Activated CD8-positive, alpha-beta T cell treated with anti-CD3 and anti-CD28 coated beads, Interleukin-2, amount 10 ng/mL, durations not matched to agents 7 days and 5 days (primary cell): ENCODE measurements around the gene PLSCR1. TPM values are rescaled to one million over a fixed set of nuclear protein-coding genes. Genes with fewer than 3 reads are reported as not detected.
"Not testable (repeated sequence)": the region's sequence is repeated elsewhere in the genome, so short reads cannot be mapped to it uniquely, and the experiment has no call there.

Source experiments
- ATAC-seq: fragments of 150-1000 bp; cut with Tn5 transposase; one replicate; pipeline ENCODE4 v1.10.0; 2021; ENCODE audit warnings: moderate library complexity
- CTCF ChIA-PET: fragments of 350-600 bp; sonication (Branson Sonifier 250); formaldehyde crosslinking; loops from one replicate; lab custom pipeline; 2021; ENCODE audit warnings: antibody characterized with exemption; lab: Charles Lee
- POLR2A ChIA-PET: fragments of 350-600 bp; sonication (Branson Sonifier 250); formaldehyde crosslinking; loops from one replicate; lab custom pipeline; 2021; ENCODE audit warnings: antibody characterized with exemption; lab: Charles Lee
- DNase-seq: peaks from one replicate; pipeline ENCODE4 v3.0.0-alpha.2; 2020
- H3K27ac Mint-ChIP-seq: one replicate; pipeline ENCODE4 v1.8.0; 2021; ENCODE audit warnings: mild to moderate bottlenecking, mixed read lengths
- H3K27me3 Mint-ChIP-seq: one replicate; pipeline ENCODE4 v1.8.0; 2021; ENCODE audit warnings: low read depth, mixed read lengths
- H3K36me3 Mint-ChIP-seq: one replicate; pipeline ENCODE4 v1.8.0; 2021; ENCODE audit warnings: low read depth, mixed read lengths
- H3K4me1 Mint-ChIP-seq: one replicate; pipeline ENCODE4 v1.8.0; 2021; ENCODE audit warnings: low read depth, mixed read lengths
- H3K4me3 Mint-ChIP-seq: one replicate; pipeline ENCODE4 v1.8.0; 2021; ENCODE audit warnings: mild to moderate bottlenecking, mixed read lengths
- H3K9me3 Mint-ChIP-seq: one replicate; pipeline ENCODE4 v1.8.0; 2022; ENCODE audit warnings: mixed read lengths; ENCODE audit not compliant: insufficient read depth
- total RNA-seq, 2 experiments: library from RNA; stranded (reverse); gene quantifications; one replicate each; pipeline ENCODE4 v1.2.3, GENCODE V29; 2021

The PLSCR1 gene
- total RNA-seq, 2 experiments from 2014 or later, result 164 to 177 TPM

GRCh38 chr3:146496726-146497125 is 47.7 kb downstream of the PLSCR1 start:
- peaks cover 12% of the 10 kb centered on the region for H3K27me3 Mint-ChIP-seq
- DNase-seq, result no peak
- peaks cover 29% of the 10 kb centered on the region for H3K4me1 Mint-ChIP-seq
- H3K9me3 Mint-ChIP-seq, result peaks cover 7% of the 10 kb centered on the region
- ATAC-seq, result no peak
- no peak overlapping the region for H3K27ac Mint-ChIP-seq
- peaks cover 14% of the 10 kb centered on the region for H3K36me3 Mint-ChIP-seq
- H3K4me3 Mint-ChIP-seq, result no peak overlapping the region
- ChIA-PET POLR2A (interaction anchor here (1.2 to 3.1 kb wide), 2 partner anchors 46 to 51 kb away, joined by 3 to 38 read pairs; partner anchors contain the start of gene PLSCR1), CTCF (no interaction called here)

GRCh38 chr3:146496251-146496650 is 48.2 kb downstream of the PLSCR1 start:
- Mint-ChIP-seq H3K36me3 (peaks cover 14% of the 10 kb centered on the region), H3K4me1 (peaks cover 25% of the 10 kb centered on the region), H3K27ac (peak overlapping the region; percentile 40), H3K9me3 (peaks cover 7% of the 10 kb centered on the region), H3K4me3 (no peak overlapping the region), H3K27me3 (peaks cover 13% of the 10 kb centered on the region)
- DNase-seq (no peak), ATAC-seq (no peak)
- CTCF ChIA-PET, result no interaction called here
- POLR2A ChIA-PET, result interaction anchor here (3.1 kb wide), 1 partner anchor 47 kb away, joined by 38 read pairs; the partner anchor contains the start of gene PLSCR1

DNA sequence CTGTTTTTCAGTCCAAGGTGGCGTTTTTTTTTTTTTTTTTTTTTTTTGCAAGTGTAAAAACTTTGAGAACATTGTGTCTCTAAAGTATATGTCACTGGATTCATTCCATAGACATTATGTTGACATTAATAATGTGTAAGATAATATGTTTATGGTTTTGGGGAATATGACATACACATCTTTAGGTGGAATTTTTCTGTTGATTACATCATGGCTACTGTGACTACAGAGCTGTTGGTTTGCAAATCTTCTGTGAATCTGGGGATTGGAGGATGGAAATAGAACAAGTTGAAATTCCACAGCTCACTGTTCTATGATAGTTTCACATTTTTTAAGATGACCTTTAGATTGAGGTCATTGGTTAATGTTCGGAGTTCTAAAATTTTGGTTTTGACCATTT is 50.6 kb downstream of the PLSCR1 start:
- ATAC-seq, result no peak
- CTCF ChIA-PET, result no interaction called here
- DNase-seq, result no peak
- Mint-ChIP-seq H3K27me3 (peaks cover 20% of the 10 kb centered on the region), H3K9me3 (peaks cover 7% of the 10 kb centered on the region), H3K4me3 (no peak overlapping the region), H3K27ac (no peak overlapping the region), H3K4me1 (peaks cover 23% of the 10 kb centered on the region), H3K36me3 (peaks cover 14% of the 10 kb centered on the region)
- POLR2A ChIA-PET, result no interaction called here

DNA sequence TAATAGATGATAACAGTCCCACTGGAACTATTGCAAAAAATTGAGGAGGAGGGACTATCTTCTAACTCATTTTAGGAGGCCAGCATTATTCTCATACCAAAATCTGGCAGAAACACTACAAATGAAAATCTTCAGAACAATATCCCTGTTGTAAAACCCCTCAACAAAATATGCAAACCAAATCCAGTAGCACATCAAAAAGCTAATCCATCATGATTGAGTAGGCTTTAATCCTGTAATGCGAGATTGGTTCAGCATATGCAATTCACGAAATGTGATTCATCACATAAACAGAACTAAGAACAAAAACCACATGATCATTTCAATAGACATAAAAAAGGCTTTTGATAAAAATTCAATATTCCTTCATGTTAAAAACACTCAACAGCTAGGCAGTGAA is 51.2 kb downstream of the PLSCR1 start:
- H3K4me1 Mint-ChIP-seq, result peaks cover 17% of the 10 kb centered on the region
- H3K36me3 Mint-ChIP-seq, result peaks cover 14% of the 10 kb centered on the region
- peaks cover 20% of the 10 kb centered on the region for H3K27me3 Mint-ChIP-seq
- ATAC-seq, result no peak
- H3K4me3 Mint-ChIP-seq, result no peak overlapping the region
- POLR2A ChIA-PET, result no interaction called here
- no peak for DNase-seq
- CTCF ChIA-PET, result no interaction called here
- no peak overlapping the region for H3K27ac Mint-ChIP-seq
- peaks cover 7% of the 10 kb centered on the region for H3K9me3 Mint-ChIP-seq

DNA sequence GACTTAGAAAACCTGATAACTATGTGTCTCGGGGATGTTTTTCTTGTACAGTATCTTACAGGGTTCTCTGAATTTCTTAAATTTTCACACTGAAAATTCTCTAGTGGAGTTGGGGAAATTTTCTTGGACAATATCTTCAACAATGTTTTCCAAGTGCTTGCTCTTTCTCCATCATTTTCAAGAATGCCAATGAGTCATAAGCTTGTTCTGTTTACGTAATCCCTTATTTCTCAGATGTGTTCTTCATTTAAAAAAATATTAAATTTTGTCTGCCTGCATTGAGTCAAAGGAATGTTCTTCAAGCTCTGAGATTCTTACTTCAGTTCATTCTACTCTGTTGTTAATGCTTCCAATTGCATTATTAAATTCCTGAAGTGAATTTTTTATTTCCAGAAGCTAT is 53.1 kb downstream of the PLSCR1 start:
- Mint-ChIP-seq H3K9me3 (peaks cover 10% of the 10 kb centered on the region), H3K4me1 (peaks cover 2% of the 10 kb centered on the region), H3K4me3 (no peak overlapping the region), H3K27me3 (peaks cover 28% of the 10 kb centered on the region), H3K36me3 (peaks cover 5% of the 10 kb centered on the region), H3K27ac (no peak overlapping the region)
- CTCF ChIA-PET, result no interaction called here
- ATAC-seq, result no peak
- DNase-seq, result no peak
- POLR2A ChIA-PET, result no interaction called here

GRCh38 chr3:146485297-146485696 is 59.1 kb downstream of the PLSCR1 start:
- H3K36me3 Mint-ChIP-seq, result peaks cover 3% of the 10 kb centered on the region
- ChIA-PET CTCF (no interaction called here), POLR2A (no interaction called here)
- H3K9me3 Mint-ChIP-seq, result peaks cover 13% of the 10 kb centered on the region
- DNase-seq, result no peak
- H3K27ac Mint-ChIP-seq, result no peak overlapping the region
- ATAC-seq, result no peak
- no peak overlapping the region for H3K4me3 Mint-ChIP-seq
- peaks cover 19% of the 10 kb centered on the region for H3K27me3 Mint-ChIP-seq
- H3K4me1 Mint-ChIP-seq, result no peaks in the 10 kb centered on the region

- DNase-seq, result no peak
- ChIA-PET POLR2A (no interaction called here), CTCF (no interaction called here)
- Mint-ChIP-seq H3K4me3 (no peak overlapping the region), H3K27me3 (peaks cover 28% of the 10 kb centered on the region), H3K27ac (no peak overlapping the region), H3K36me3 (no peaks in the 10 kb centered on the region), H3K9me3 (no peaks in the 10 kb centered on the region), H3K4me1 (no peaks in the 10 kb centered on the region)
- ATAC-seq, result no peak
Observed at GRCh38 chr3:146476094-146476740, 68.2 kb downstream of the PLSCR1 start.

DNA sequence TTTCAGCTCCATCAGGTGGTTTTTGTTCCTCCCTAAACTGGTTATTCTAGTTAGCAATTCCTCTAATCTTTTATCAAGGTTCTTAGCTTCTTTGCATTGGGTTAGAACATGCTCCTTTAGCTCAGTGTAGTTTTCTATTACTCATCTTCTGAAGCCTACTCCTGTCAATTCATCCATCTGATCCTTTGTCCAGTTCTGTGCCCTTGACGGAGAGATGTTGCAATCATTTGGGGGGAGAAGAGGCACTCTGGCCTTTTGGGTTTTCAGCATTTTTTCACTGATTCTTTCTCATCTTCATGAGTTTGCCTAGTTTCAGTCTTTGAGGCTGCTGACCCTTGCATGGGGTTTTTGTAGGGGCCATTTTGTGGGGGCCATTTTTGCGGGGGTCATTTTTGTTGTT is 69.4 kb downstream of the PLSCR1 start:
- CTCF ChIA-PET, H3K9me3 Mint-ChIP-seq, H3K4me1 Mint-ChIP-seq, POLR2A ChIA-PET, H3K36me3 Mint-ChIP-seq, H3K27ac Mint-ChIP-seq, ATAC-seq, H3K4me3 Mint-ChIP-seq, DNase-seq: not testable (repeated sequence)
- H3K27me3 Mint-ChIP-seq, result peaks cover 25% of the 10 kb centered on the region

GRCh38 chr3:146473726-146474125 is 70.7 kb downstream of the PLSCR1 start:
- Mint-ChIP-seq H3K9me3 (no peaks in the 10 kb centered on the region), H3K27me3 (peaks cover 15% of the 10 kb centered on the region), H3K36me3 (no peaks in the 10 kb centered on the region), H3K27ac (no peak overlapping the region), H3K4me1 (peaks cover 13% of the 10 kb centered on the region), H3K4me3 (no peak overlapping the region)
- ATAC-seq (no peak), DNase-seq (no peak)
- ChIA-PET POLR2A (no interaction called here), CTCF (no interaction called here)

GRCh38 chr3:146472611-146473010 is 71.8 kb downstream of the PLSCR1 start:
- Mint-ChIP-seq H3K4me3 (no peak overlapping the region), H3K36me3 (no peaks in the 10 kb centered on the region), H3K27me3 (peaks cover 10% of the 10 kb centered on the region), H3K9me3 (no peaks in the 10 kb centered on the region), H3K27ac (no peak overlapping the region), H3K4me1 (peaks cover 13% of the 10 kb centered on the region)
- ATAC-seq (no peak), DNase-seq (no peak)
- CTCF ChIA-PET, result no interaction called here
- POLR2A ChIA-PET, result no interaction called here

DNA sequence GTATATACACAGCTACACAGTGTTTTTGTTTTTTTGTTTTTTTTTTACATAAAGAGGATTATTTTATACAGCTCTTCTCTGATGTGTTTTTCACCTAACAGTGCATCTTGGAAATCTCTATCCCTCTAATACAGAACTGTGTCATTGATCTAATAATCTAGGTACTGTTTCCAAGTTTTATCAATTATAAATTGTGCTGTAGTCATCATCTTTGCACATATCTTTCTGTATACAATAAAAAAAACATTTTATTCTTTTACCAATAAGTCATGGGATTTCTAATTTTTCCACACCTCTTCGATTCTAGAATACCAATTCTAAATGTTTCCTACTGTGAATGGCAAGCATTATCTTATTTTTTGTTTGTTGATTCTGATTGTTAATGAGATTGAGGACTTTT is 73.4 kb downstream of the PLSCR1 start:
- no peaks in the 10 kb centered on the region for H3K36me3 Mint-ChIP-seq
- ATAC-seq (no peak), DNase-seq (no peak)
- H3K27ac Mint-ChIP-seq, result no peak overlapping the region
- CTCF ChIA-PET, result no interaction called here
- peaks cover 13% of the 10 kb centered on the region for H3K4me1 Mint-ChIP-seq
- peaks cover 10% of the 10 kb centered on the region for H3K27me3 Mint-ChIP-seq
- POLR2A ChIA-PET, result no interaction called here
- H3K9me3 Mint-ChIP-seq, result no peaks in the 10 kb centered on the region
- H3K4me3 Mint-ChIP-seq, result no peak overlapping the region

- peaks cover 10% of the 10 kb centered on the region for H3K27me3 Mint-ChIP-seq
- no peaks in the 10 kb centered on the region for H3K36me3 Mint-ChIP-seq
- H3K9me3 Mint-ChIP-seq, result no peaks in the 10 kb centered on the region
- CTCF ChIA-PET, result no interaction called here
- POLR2A ChIA-PET, result interaction anchor here (1.5 kb wide), 1 partner anchor 28 kb away, joined by 3 read pairs; no protein-coding TSS in a partner anchor
- no peak overlapping the region for H3K27ac Mint-ChIP-seq
- DNase-seq, result no peak
- ATAC-seq, result no peak
- H3K4me3 Mint-ChIP-seq, result peak overlapping the region; percentile 70
- peaks cover 13% of the 10 kb centered on the region for H3K4me1 Mint-ChIP-seq
Observed at GRCh38 chr3:146470425-146470990, 73.9 kb downstream of the PLSCR1 start.
